KMS-11 (cell line): ENCODE measurements around the gene SHB.

Source experiments
- H2AFZ ChIP-seq: fragments of 200-600 bp; sonication (generic); 2 replicates; pipeline ENCODE4 v1.6.1; 2016; ENCODE audit warnings: antibody characterized with exemption, mixed run types, low read depth
- H3K27ac ChIP-seq: fragments of 200-600 bp; sonication (generic); 2 replicates; pipeline ENCODE4 v1.6.1; 2016; ENCODE audit warnings: mild to moderate bottlenecking, mixed run types
- H3K27me3 ChIP-seq: fragments of 200-600 bp; sonication (generic); 2 replicates; pipeline ENCODE4 v1.6.1; 2017; ENCODE audit warnings: mild to moderate bottlenecking, low read depth, mixed run types, moderate library complexity; ENCODE audit not compliant: insufficient read depth
- H3K36me3 ChIP-seq: fragments of 200-600 bp; sonication (generic); 2 replicates; pipeline ENCODE4 v1.6.1; 2017; ENCODE audit warnings: mild to moderate bottlenecking, mixed run types; ENCODE audit not compliant: insufficient read depth
- H3K4me1 ChIP-seq: fragments of 200-600 bp; sonication (generic); 2 replicates; pipeline ENCODE4 v1.6.1; 2016; ENCODE audit warnings: mild to moderate bottlenecking, low read depth, mixed run types; ENCODE audit not compliant: poor library complexity, severe bottlenecking
- H3K4me2 ChIP-seq: fragments of 200-600 bp; sonication (generic); 2 replicates; pipeline ENCODE4 v1.7.0; 2016; ENCODE audit warnings: mild to moderate bottlenecking, mixed run types
- H3K4me3 ChIP-seq: fragments of 200-600 bp; sonication (generic); IDR thresholded peaks from 2 replicates; pipeline ENCODE4 v1.6.1; 2017; ENCODE audit warnings: low read depth, low read length, mixed read lengths; ENCODE audit not compliant: insufficient read depth
- H3K79me2 ChIP-seq: fragments of 200-600 bp; sonication (generic); 2 replicates; pipeline ENCODE4 v1.6.1; 2016; ENCODE audit warnings: low read depth, mixed run types; ENCODE audit not compliant: insufficient read depth
- H3K9ac ChIP-seq: fragments of 200-600 bp; sonication (generic); 2 replicates; pipeline ENCODE4 v1.6.1; 2016; ENCODE audit warnings: mild to moderate bottlenecking, mixed run types
- H4K20me1 ChIP-seq: fragments of 200-600 bp; sonication (generic); 2 replicates; pipeline ENCODE4 v1.6.1; 2016; ENCODE audit warnings: mild to moderate bottlenecking, mixed run types; ENCODE audit not compliant: insufficient read depth
- TF ChIP-seq, protein P1 (sequence below): fragments of 200-600 bp; sonication (generic); conservative IDR thresholded peaks from 2 replicates; pipeline ENCODE4 v1.6.1; 2017; ENCODE audit warnings: low read depth, mild to moderate bottlenecking, antibody characterized with exemption, low read length, moderate library complexity, mixed read lengths

Gene SHB

DNA sequence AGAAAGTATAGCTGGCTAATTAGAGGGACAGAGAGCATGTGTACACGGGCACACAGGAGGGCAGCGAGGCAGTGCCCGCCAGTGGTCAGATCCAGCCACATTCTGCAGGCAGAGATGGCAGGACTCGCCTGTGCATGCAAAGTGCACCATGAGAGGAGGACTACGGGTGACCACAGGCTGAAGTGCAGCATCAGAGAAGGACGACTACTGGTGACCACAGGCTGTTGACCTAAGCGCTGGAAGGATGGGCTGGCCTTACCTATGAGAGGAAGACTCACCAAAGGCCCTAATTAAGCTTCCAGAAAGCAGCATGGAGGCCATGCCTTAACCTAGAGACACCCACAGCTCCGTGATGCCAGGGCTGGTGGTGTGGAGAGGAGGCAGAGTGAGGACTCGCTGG lies 110.9 kb downstream of the SHB start:
- TF ChIP-seq, protein P1, sequence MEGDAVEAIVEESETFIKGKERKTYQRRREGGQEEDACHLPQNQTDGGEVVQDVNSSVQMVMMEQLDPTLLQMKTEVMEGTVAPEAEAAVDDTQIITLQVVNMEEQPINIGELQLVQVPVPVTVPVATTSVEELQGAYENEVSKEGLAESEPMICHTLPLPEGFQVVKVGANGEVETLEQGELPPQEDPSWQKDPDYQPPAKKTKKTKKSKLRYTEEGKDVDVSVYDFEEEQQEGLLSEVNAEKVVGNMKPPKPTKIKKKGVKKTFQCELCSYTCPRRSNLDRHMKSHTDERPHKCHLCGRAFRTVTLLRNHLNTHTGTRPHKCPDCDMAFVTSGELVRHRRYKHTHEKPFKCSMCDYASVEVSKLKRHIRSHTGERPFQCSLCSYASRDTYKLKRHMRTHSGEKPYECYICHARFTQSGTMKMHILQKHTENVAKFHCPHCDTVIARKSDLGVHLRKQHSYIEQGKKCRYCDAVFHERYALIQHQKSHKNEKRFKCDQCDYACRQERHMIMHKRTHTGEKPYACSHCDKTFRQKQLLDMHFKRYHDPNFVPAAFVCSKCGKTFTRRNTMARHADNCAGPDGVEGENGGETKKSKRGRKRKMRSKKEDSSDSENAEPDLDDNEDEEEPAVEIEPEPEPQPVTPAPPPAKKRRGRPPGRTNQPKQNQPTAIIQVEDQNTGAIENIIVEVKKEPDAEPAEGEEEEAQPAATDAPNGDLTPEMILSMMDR: no peak
- Histone ChIP-seq H3K27me3 (no peaks in the 10 kb centered on the region), H3K79me2 (no peaks in the 10 kb centered on the region), H3K9ac (no peak overlapping the region), H3K4me3 (no peak overlapping the region), H4K20me1 (no peaks in the 10 kb centered on the region), H3K4me2 (no peak overlapping the region), H3K36me3 (no peaks in the 10 kb centered on the region), H3K4me1 (no peaks in the 10 kb centered on the region), H3K27ac (no peak overlapping the region), H2AFZ (no peak overlapping the region)

GRCh38 chr9:37957664-37957953 lies 111.4 kb downstream of the SHB start:
- Histone ChIP-seq H3K4me2 (no peak overlapping the region), H3K27ac (no peak overlapping the region), H4K20me1 (no peaks in the 10 kb centered on the region), H3K36me3 (no peaks in the 10 kb centered on the region), H3K4me1 (no peaks in the 10 kb centered on the region), H3K4me3 (no peak overlapping the region), H2AFZ (no peak overlapping the region), H3K79me2 (no peaks in the 10 kb centered on the region), H3K27me3 (no peaks in the 10 kb centered on the region), H3K9ac (no peak overlapping the region)
- TF ChIP-seq, protein P1: no peak

DNA sequence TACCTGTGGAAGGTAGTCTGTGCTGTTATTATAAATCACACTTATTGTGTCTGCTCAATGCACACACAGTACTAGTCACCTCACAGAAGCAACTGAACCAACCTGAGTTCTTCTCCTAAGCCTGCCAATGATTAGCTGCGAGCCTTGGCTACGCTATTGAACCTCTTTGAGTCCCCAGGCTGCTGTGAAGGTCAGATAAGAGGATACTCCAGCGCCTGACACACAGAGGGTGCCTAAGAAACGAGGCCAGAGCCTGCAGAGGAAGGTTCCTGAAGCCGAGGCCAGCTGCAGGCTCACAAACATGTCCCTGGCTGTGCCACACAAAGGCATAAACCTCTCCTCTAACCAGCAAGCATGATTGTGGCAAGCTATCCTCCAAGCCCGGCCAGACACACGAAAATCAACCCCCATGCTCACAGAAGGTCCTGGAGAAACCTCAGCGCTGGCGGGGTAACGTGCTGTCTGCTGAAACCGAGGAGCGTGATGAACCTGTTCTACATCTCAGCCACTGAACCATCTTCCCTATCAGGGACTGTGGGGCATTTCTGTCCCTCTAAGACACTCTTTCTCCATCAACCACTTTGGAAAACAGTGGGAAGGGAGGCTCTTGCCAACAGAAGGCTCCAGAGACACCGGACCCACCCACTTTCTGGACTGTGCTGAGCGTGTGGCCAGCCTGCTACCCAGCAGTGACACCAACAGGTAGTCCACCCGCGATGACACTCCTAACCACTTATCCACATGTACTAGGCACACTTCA lies 111.9 kb downstream of the SHB start:
- H3K4me2 ChIP-seq: no peak overlapping the region

GRCh38 chr9:37956423-37956820 lies 112.6 kb downstream of the SHB start:
- Histone ChIP-seq H3K4me3 (no peak overlapping the region), H3K27ac (no peak overlapping the region), H3K36me3 (no peaks in the 10 kb centered on the region), H3K9ac (no peak overlapping the region), H4K20me1 (no peaks in the 10 kb centered on the region), H3K4me1 (no peaks in the 10 kb centered on the region), H3K4me2 (no peak overlapping the region), H3K27me3 (no peaks in the 10 kb centered on the region), H3K79me2 (no peaks in the 10 kb centered on the region), H2AFZ (no peak overlapping the region)
- TF ChIP-seq, protein P1: no peak

More for the DNA sequence above, 111.9 kb downstream of the SHB start:
- no peak overlapping the region for H3K27ac ChIP-seq
- H2AFZ ChIP-seq: no peak overlapping the region
- H3K27me3 ChIP-seq: no peaks in the 10 kb centered on the region
- no peaks in the 10 kb centered on the region for H3K79me2 ChIP-seq
- H3K4me3 ChIP-seq: no peak overlapping the region
- H4K20me1 ChIP-seq: no peaks in the 10 kb centered on the region
- H3K4me1 ChIP-seq: no peaks in the 10 kb centered on the region
- H3K9ac ChIP-seq: no peak overlapping the region
- TF ChIP-seq, protein P1: no peak
- no peaks in the 10 kb centered on the region for H3K36me3 ChIP-seq
